LNCaP clone FGC (cell line): ENCODE measurements around the gene RABGAP1.

ENCODE experiments used
- DNase-seq: peaks from one replicate; pipeline ENCODE4 v3.0.0-alpha.2; 2011; ENCODE audit warnings: low read depth
- H3K4me3 ChIP-seq: 2 replicates; pipeline ENCODE4 v1.5.1; 2011; ENCODE audit warnings: mild to moderate bottlenecking, low read depth, low read length, control low read depth
- TF ChIP-seq, protein P1 (sequence below): IDR thresholded peaks from 2 replicates; pipeline ENCODE4 v1.5.1; 2012; ENCODE audit warnings: mild to moderate bottlenecking; ENCODE audit not compliant: control insufficient read depth, insufficient read depth; ENCODE audit errors: extremely low read depth

Gene RABGAP1

DNA sequence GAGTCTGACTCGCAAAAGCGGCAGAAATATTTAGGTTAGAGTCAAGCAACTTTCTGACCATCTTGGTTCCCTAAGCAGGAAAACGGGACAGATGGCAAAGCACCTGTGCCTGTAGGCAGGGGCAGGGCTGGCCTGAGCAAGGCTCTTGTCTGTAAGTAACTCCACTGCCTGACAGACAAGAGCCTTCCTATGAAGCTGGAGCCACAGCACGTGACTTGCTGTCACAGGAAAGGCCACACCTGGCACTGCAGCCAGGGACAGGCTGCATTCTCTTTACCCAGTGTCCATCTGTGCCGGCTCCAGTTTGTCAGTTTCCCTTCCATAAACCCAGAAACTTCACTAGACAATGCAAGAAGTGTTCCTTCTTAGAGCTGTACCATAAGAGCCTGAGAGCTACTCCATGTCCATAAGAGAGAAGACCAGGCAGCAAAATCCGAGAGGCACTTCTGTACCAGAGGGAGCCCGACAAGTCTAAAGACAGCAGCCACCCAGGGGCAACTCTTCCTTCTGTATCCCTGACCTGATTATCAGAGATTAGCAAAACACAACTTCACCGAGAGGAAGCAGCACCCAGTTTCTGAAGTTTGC, 170.7 kb downstream of the RABGAP1 start:
- TF ChIP-seq, protein P1, sequence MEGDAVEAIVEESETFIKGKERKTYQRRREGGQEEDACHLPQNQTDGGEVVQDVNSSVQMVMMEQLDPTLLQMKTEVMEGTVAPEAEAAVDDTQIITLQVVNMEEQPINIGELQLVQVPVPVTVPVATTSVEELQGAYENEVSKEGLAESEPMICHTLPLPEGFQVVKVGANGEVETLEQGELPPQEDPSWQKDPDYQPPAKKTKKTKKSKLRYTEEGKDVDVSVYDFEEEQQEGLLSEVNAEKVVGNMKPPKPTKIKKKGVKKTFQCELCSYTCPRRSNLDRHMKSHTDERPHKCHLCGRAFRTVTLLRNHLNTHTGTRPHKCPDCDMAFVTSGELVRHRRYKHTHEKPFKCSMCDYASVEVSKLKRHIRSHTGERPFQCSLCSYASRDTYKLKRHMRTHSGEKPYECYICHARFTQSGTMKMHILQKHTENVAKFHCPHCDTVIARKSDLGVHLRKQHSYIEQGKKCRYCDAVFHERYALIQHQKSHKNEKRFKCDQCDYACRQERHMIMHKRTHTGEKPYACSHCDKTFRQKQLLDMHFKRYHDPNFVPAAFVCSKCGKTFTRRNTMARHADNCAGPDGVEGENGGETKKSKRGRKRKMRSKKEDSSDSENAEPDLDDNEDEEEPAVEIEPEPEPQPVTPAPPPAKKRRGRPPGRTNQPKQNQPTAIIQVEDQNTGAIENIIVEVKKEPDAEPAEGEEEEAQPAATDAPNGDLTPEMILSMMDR = no peak
- no peak for DNase-seq

DNA sequence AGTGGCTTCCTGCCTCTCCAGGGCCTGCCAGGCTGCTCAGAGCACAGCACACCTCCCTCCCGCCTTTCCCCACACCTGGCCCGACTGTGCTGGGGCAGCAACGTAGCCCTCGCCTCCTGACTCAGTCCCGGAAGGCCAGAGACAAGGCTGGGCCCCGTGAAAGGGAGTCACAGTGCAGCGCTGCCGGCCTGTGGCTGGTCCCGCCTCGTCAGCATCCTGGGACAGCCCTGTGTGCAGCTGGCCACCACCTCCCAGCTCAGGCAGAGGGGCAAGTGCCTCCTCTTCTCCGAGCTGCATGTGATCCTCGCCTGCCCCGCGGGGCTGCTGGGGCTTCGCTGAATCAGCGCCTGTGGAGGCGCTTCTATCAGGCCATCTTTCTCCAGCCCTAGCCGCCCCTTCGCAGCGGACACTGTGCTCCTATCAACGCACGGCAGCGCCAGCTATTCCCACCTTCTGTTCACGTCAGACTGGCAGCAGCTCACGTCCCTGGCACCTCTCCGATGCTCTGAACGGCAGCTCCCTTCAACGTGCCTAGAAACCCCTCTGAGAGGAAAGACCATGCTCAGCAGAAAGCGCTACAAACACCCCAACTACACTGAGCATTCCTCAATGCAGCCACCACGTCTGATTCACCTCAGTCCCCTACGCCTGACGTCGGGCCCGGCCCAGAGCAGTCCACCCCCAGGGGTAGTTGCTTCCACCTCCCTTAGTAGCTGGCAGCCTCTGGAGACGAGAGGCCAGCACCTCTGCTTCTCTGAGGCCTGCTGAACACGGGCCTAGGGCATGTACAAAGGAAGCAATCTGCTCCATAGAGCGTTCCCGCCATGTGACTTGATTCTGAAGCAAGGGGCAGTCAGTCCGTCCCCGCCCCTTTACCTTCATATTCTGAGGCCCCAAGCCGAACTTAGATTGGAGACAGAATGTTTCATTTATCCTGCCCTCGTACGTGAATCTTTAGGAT, 171.5 kb downstream of the RABGAP1 start:
- TF ChIP-seq, protein P1 = no peak
- no peak overlapping the region for H3K4me3 ChIP-seq
- no peak for DNase-seq

More for the DNA sequence above, 170.7 kb downstream of the RABGAP1 start:
- no peak overlapping the region for H3K4me3 ChIP-seq

DNA sequence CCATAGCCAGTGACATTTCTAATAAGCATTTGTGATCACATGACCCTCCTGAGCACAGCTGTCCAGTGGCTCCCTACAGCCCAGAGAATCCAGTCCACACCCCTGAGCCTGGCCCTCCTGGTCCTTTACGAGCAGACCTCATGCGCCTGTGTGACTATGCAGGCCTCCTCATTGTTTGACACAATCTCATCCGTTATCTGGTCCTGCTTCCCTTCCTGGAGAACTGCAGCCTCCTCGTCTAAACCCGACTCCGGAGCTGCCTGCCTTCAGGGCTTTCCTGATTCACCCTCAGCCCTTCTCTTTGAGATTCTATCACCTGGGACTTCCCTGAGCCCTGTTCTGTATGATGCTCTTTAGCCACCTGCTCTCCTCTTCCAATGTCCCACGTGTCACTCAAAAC, 172.4 kb downstream of the RABGAP1 start:
- no peak for DNase-seq

DNA sequence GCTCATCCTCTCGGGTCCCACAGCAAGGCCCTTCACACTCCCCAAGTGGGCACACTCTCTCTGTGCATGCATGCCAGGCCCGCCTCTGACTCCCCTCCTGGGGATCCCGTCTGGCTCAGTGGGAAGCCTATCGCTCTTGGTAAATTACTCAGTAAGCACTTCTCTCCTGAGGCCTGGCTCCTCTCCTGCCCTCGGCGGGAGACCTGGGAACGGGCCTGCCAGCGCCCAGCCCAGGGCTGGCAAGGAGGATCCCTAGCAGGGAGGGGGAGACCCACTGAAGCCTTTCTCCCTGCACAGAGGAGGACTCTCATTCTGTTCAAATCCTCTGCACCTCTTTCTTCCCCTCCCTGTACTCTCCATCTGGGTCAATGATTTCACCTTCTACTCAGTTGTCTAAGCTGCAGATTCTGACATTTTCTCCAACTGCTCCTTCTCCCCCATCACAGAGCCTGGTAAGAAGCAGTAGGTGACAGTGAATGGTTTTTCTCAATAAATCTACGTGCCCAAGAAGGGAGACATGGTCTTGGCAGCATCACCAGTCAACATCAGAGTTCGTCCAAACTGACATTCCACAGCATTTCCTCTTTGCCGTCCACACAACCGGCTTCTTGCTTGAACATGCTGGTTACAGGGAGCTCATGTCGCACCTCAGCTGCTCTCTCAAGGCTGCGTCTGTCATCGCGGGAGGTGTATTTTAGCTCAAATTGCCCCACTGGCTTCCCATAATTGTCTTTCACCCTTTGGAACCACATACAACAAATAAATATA, 174.5 kb downstream of the RABGAP1 start:
- no peak for DNase-seq
- TF ChIP-seq, protein P1 = no peak
- no peak overlapping the region for H3K4me3 ChIP-seq

More for the DNA sequence above, 172.4 kb downstream of the RABGAP1 start:
- TF ChIP-seq, protein P1 = no peak
- H3K4me3 ChIP-seq = no peak overlapping the region

DNA sequence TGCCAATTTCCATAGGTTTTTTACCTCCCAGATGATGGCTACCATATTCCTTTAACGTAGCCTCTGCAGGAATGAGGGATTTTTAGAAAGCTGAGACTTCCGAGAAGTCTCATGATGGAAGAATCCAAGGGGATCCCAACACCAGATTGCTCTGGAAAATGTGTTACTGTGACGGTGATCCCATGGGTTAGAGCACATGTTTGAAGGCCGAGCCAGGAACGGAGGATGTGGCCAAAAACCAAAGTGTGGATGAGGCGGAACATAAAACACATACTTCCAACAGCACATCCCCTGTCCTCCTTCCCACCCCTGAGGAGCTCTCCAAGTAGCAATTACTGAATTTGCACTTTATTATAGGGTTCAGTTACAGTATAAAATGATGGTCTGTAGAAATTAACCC, 175.2 kb downstream of the RABGAP1 start:
- DNase-seq = no peak
- no peak overlapping the region for H3K4me3 ChIP-seq
- TF ChIP-seq, protein P1 = no peak

DNA sequence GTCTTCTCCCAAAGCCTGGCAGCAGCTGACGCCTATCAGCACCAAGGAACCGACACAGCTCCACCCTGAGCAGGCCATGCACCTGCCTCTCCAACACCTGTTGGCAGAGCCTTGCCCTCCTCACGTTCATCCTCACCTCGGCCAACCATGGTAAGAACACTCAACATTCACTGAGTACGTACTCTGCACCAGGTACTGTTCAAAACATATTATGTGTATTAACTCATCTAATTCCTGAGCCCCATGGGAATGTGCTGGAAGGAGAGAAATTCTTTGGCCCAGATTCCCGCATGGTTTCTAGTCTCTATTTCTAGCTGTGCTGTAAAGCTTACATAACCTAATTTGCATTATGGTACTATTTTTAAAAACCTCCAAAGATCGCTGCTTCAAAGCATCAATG, 178.7 kb downstream of the RABGAP1 start:
- TF ChIP-seq, protein P1 = no peak
- no peak for DNase-seq
- no peak overlapping the region for H3K4me3 ChIP-seq
